B cell (primary cell): ENCODE measurements around the gene NUMB. TPM values are rescaled to one million over a fixed set of nuclear protein-coding genes. Genes with fewer than 3 reads are reported as not detected.

Source experiments
- ATAC-seq: fragments of 200-7000 bp; cut with Tn5 transposase; one replicate; pipeline ENCODE4 v1.10.0; 2021; ENCODE audit warnings: low read depth, mild to moderate bottlenecking, moderate number of reproducible peaks, moderate library complexity
- CTCF ChIA-PET: fragments of 350-600 bp; sonication (Branson Sonifier 250); formaldehyde crosslinking; loops from one replicate; lab custom pipeline; 2021; ENCODE audit warnings: antibody characterized with exemption, inconsistent platforms; lab: Charles Lee
- POLR2A ChIA-PET: fragments of 350-600 bp; sonication (Branson Sonifier 250); formaldehyde crosslinking; loops from one replicate; lab custom pipeline; 2021; ENCODE audit warnings: antibody characterized with exemption; lab: Charles Lee
- DNase-seq: peaks from one replicate; pipeline ENCODE4 v3.0.0; 2013
- H2AFZ ChIP-seq: 2 replicates; pipeline ENCODE4 v1.6.1; 2012; ENCODE audit warnings: mild to moderate bottlenecking, low read depth, low read length; ENCODE audit not compliant: insufficient read depth, poor library complexity, severe bottlenecking
- H3K27ac ChIP-seq, 2 donors: 1 replicate in 1 of 2; 2 replicates in 1 of 2; pipeline ENCODE4 v1.5.1; 2012 to 2013; ENCODE audit warnings: low read length in 2 of 2, mild to moderate bottlenecking in 2 of 2, moderate library complexity in 1 of 2
- H3K27me3 ChIP-seq, 4 experiments: fragments of 200-600 bp in 1 of 4; sonication (generic) in 1 of 4; replicated peaks in 1 of 4; 1 replicate in 2 of 4; 2 replicates in 2 of 4; pipeline versions ENCODE4 v1.6.1 to v1.7.0; 2013 to 2016; ENCODE audit warnings: low read length in 3 of 4, mild to moderate bottlenecking in 2 of 4, mixed read lengths in 1 of 4, moderate library complexity in 1 of 4; ENCODE audit not compliant: insufficient read depth in 4 of 4, control insufficient read depth in 3 of 4; ENCODE audit errors: control extremely low read depth in 1 of 4
- H3K36me3 ChIP-seq, 2 experiments: replicated peaks in 1 of 2; 1 replicate in 1 of 2; 2 replicates in 1 of 2; pipeline versions ENCODE4 v1.6.1 to v1.7.1; 2013; ENCODE audit warnings: low read length in 1 of 2; ENCODE audit not compliant: insufficient read depth in 2 of 2, control insufficient read depth in 1 of 2; ENCODE audit errors: control extremely low read depth in 1 of 2, extremely low read depth in 1 of 2
- H3K4me1 ChIP-seq, 2 donors: fragments of 200-600 bp in 1 of 2; sonication (generic) in 1 of 2; 1 replicate in 1 of 2; 2 replicates in 1 of 2; pipeline versions ENCODE4 v1.5.1 to v1.6.1; 2013 to 2017; ENCODE audit warnings: low read length in 2 of 2; ENCODE audit not compliant: control insufficient read depth in 2 of 2, insufficient read depth in 2 of 2
- H3K4me2 ChIP-seq: replicated peaks from 2 replicates; pipeline ENCODE3; 2012; ENCODE audit warnings: mild to moderate bottlenecking, low read depth, low read length; ENCODE audit not compliant: poor library complexity, severe bottlenecking
- H3K4me3 ChIP-seq, 5 experiments: fragments of 200-600 bp in 1 of 5; sonication (generic) in 1 of 5; 1 replicate in 3 of 5; 2 replicates in 2 of 5; pipeline versions ENCODE4 v1.5.1 to v1.7.0; 2011 to 2016; ENCODE audit warnings: low read length in 4 of 5, mild to moderate bottlenecking in 4 of 5, low read depth in 2 of 5, control low read depth in 1 of 5, moderate library complexity in 1 of 5; ENCODE audit not compliant: insufficient read depth in 1 of 5; ENCODE audit errors: control extremely low read depth in 1 of 5, extremely low read depth in 1 of 5
- H3K79me2 ChIP-seq: fragments of 200-600 bp; sonication (generic); one replicate; pipeline ENCODE4 v1.6.0; 2016; ENCODE audit warnings: low read length; ENCODE audit not compliant: control insufficient read depth, insufficient read depth
- H3K9ac ChIP-seq: fragments of 200-600 bp; sonication (generic); 2 replicates; pipeline ENCODE4 v1.6.1; 2017; ENCODE audit warnings: mild to moderate bottlenecking, low read length, moderate library complexity
- H3K9me3 ChIP-seq, 3 donors: one replicate each; pipeline versions ENCODE4 v1.6.1 to v1.7.1; 2013; ENCODE audit warnings: low read length in 2 of 3; ENCODE audit not compliant: control insufficient read depth in 2 of 3, insufficient read depth in 1 of 3; ENCODE audit errors: control extremely low read depth in 1 of 3
- H4K20me1 ChIP-seq: 2 replicates; pipeline ENCODE4 v1.6.0; 2012; ENCODE audit warnings: mild to moderate bottlenecking, low read length; ENCODE audit not compliant: insufficient read depth, control insufficient read depth, poor library complexity, severe bottlenecking
- H3K27ac Mint-ChIP-seq: one replicate; pipeline ENCODE4 v1.8.0; 2021; ENCODE audit warnings: mixed read lengths
- H3K27me3 Mint-ChIP-seq: one replicate; pipeline ENCODE4 v1.8.0; 2021; ENCODE audit warnings: mixed read lengths
- H3K4me1 Mint-ChIP-seq: one replicate; pipeline ENCODE4 v1.8.0; 2021; ENCODE audit warnings: mixed read lengths
- H3K4me3 Mint-ChIP-seq: one replicate; pipeline ENCODE4 v1.8.0; 2021; ENCODE audit warnings: mixed read lengths
- H3K9me3 Mint-ChIP-seq: one replicate; pipeline ENCODE4 v1.8.0; 2022; ENCODE audit warnings: mixed read lengths; ENCODE audit not compliant: insufficient read depth
- EZH2 ChIP-seq: IDR thresholded peaks from 2 replicates; pipeline ENCODE4 v1.6.1; 2012; ENCODE audit warnings: borderline replicate concordance, low read depth, mild to moderate bottlenecking, moderate library complexity, low read length; ENCODE audit not compliant: insufficient read depth, poor library complexity, severe bottlenecking
- WGBS: methylation state at CpG from one replicate; pipeline ENCODE4 v1.1.5; 2013; ENCODE audit warnings: missing lambda C conversion rate; ENCODE audit not compliant: insufficient coverage; 5-methylcytosine and 5-hydroxymethylcytosine counted together
- intact Hi-C: fragments of 100-400 bp; cut with micrococcal nuclease; formaldehyde crosslinking; loops from one replicate; pipeline ENCODE4 v1.10.0; 2022
- polyA plus RNA-seq: library from polyadenylated mRNA; depleted of rRNA; stranded (reverse); fragments of >200 nt; gene quantifications from 2 replicates; pipeline ENCODE4 v1.2.3, GENCODE V29; 2012
- total RNA-seq, 2 donors: library from RNA; stranded (reverse); fragments of 120-200 nt in 1 of 2; gene quantifications; 1 replicate in 1 of 2; 2 replicates in 1 of 2; pipeline versions ENCODE4 v1.2.3 to v1.2.4, GENCODE V29; 2013 to 2022
- TF ChIP-seq, protein P1 (sequence below): fragments of 200-600 bp; IDR thresholded peaks from one replicate; pipeline ENCODE4 v1.8.0; 2022; ENCODE audit warnings: antibody characterized with exemption, mild to moderate bottlenecking

The NUMB gene
- total and polyA plus RNA-seq, 2 donors (not counting 1 experiment from before 2014, with no cell fraction given) = 63.4 to 102 TPM

- ChIA-PET CTCF (interaction anchor here (1.1 to 2.6 kb wide), 2 partner anchors 34 to 233 kb away, joined by 3 to 6 read pairs; no protein-coding TSS in a partner anchor), POLR2A (no interaction called here)
- H3K9me3 ChIP-seq = peaks cover 0 to 15% (median 0%) of the 10 kb centered on the region in 3 donors
- H3K4me1 Mint-ChIP-seq = peaks cover 61% of the 10 kb centered on the region
- H3K27ac ChIP-seq = no peak overlapping the region
- 49% methylated on average over 3 of the region's 10 CpGs for WGBS
- peak overlapping the region in 3 of 5 experiments; percentile 37 to 51 (median 40) for H3K4me3 ChIP-seq
- no peaks in the 10 kb centered on the region for H3K79me2 ChIP-seq
- peak overlapping the region; percentile 38 for H3K4me3 Mint-ChIP-seq
- peak; percentile 36 for DNase-seq
- H2AFZ ChIP-seq = peak overlapping the region; percentile 52
- H3K4me2 ChIP-seq = peak overlapping the region; percentile 82
- TF ChIP-seq, protein P1, sequence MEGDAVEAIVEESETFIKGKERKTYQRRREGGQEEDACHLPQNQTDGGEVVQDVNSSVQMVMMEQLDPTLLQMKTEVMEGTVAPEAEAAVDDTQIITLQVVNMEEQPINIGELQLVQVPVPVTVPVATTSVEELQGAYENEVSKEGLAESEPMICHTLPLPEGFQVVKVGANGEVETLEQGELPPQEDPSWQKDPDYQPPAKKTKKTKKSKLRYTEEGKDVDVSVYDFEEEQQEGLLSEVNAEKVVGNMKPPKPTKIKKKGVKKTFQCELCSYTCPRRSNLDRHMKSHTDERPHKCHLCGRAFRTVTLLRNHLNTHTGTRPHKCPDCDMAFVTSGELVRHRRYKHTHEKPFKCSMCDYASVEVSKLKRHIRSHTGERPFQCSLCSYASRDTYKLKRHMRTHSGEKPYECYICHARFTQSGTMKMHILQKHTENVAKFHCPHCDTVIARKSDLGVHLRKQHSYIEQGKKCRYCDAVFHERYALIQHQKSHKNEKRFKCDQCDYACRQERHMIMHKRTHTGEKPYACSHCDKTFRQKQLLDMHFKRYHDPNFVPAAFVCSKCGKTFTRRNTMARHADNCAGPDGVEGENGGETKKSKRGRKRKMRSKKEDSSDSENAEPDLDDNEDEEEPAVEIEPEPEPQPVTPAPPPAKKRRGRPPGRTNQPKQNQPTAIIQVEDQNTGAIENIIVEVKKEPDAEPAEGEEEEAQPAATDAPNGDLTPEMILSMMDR = no peak
- TF ChIP-seq EZH2 = peak; percentile 11
- peaks cover 65% of the 10 kb centered on the region for H3K27me3 Mint-ChIP-seq
- H3K27me3 ChIP-seq = peaks cover 0 to 84% (median 34%) of the 10 kb centered on the region in 4 experiments
- peak overlapping the region; percentile 51 for H3K9ac ChIP-seq
- ATAC-seq = no peak
- intact Hi-C loops = no loop called here
- H3K36me3 ChIP-seq = no peaks in the 10 kb centered on the region
- no peaks in the 10 kb centered on the region for H3K9me3 Mint-ChIP-seq
- H3K27ac Mint-ChIP-seq = no peak overlapping the region
- H3K4me1 ChIP-seq = peaks cover 65 to 70% of the 10 kb centered on the region in 2 donors
- peaks cover 5% of the 10 kb centered on the region for H4K20me1 ChIP-seq
Observed at GRCh38 chr14:73238424-73238852, 219.9 kb downstream of the NUMB start.

- intact Hi-C loops = no loop called here
- 3% methylated on average over 73 of the region's 73 CpGs for WGBS
- Histone ChIP-seq H2AFZ (peak overlapping the region; percentile 52), H3K36me3 (no peaks in the 10 kb centered on the region), H3K9me3 (peaks cover 0 to 15% (median 0%) of the 10 kb centered on the region in 3 donors), H3K4me2 (peak overlapping the region; percentile 82), H3K9ac (peak overlapping the region; percentile 51), H3K27me3 (peaks cover 0 to 90% (median 34%) of the 10 kb centered on the region in 4 experiments), H3K27ac (no peak overlapping the region), H3K79me2 (no peaks in the 10 kb centered on the region), H4K20me1 (peaks cover 5% of the 10 kb centered on the region), H3K4me1 (peaks cover 61 to 65% of the 10 kb centered on the region in 2 donors), H3K4me3 (peak overlapping the region in 4 of 5 experiments; percentile 19 to 51 (median 38))
- Mint-ChIP-seq H3K27ac (no peak overlapping the region), H3K27me3 (peaks cover 63% of the 10 kb centered on the region), H3K4me3 (peak overlapping the region; percentile 87), H3K4me1 (peaks cover 56% of the 10 kb centered on the region), H3K9me3 (no peaks in the 10 kb centered on the region)
- ChIA-PET POLR2A (no interaction called here), CTCF (interaction anchor here (1.1 to 2.6 kb wide), 2 partner anchors 34 to 234 kb away, joined by 3 to 6 read pairs; no protein-coding TSS in a partner anchor)
- ATAC-seq (no peak), DNase-seq (peak; percentile 37)
- TF ChIP-seq, protein P1 = no peak
- TF ChIP-seq EZH2 = peak; percentile 71
Observed at GRCh38 chr14:73237786-73238423, 220.4 kb downstream of the NUMB start.
